Measurements from ENCODE around the gene F10.

- TF ChIP-seq SNAI2 (CRISPR knock-in tag; IDR thresholded peaks at IDR 0.05) (0 out of 2 replicates have a peak, but pooled peaks have one; percentile 3), TCF4 (CRISPR knock-in tag; IDR thresholded peaks at IDR 0.05; ENCODE audit: borderline replicate concordance) (no peak), ARNTL (CRISPR knock-in tag; IDR thresholded peaks at IDR 0.05; ENCODE audit: borderline replicate concordance, low read depth) (no peak), ZNF565 (CRISPR knock-in tag; conservative IDR thresholded peaks at IDR 0.05; ENCODE audit: low read depth) (no peak), GLIS3 (CRISPR knock-in tag; IDR thresholded peaks at IDR 0.05) (no peak), ZFP3 (CRISPR knock-in tag; IDR thresholded peaks at IDR 0.05) (no peak), TSHZ2 (CRISPR knock-in tag; IDR thresholded peaks at IDR 0.05) (no peak), RARB (CRISPR knock-in tag; IDR thresholded peaks at IDR 0.05) (no peak)
- TF ChIP-seq, protein P1, sequence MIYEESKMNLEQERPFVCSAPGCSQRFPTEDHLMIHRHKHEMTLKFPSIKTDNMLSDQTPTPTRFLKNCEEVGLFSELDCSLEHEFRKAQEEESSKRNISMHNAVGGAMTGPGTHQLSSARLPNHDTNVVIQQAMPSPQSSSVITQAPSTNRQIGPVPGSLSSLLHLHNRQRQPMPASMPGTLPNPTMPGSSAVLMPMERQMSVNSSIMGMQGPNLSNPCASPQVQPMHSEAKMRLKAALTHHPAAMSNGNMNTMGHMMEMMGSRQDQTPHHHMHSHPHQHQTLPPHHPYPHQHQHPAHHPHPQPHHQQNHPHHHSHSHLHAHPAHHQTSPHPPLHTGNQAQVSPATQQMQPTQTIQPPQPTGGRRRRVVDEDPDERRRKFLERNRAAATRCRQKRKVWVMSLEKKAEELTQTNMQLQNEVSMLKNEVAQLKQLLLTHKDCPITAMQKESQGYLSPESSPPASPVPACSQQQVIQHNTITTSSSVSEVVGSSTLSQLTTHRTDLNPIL (CRISPR knock-in tag; IDR thresholded peaks at IDR 0.05; ENCODE audit: low read depth) = no peak
- TF ChIP-seq, protein P2, sequence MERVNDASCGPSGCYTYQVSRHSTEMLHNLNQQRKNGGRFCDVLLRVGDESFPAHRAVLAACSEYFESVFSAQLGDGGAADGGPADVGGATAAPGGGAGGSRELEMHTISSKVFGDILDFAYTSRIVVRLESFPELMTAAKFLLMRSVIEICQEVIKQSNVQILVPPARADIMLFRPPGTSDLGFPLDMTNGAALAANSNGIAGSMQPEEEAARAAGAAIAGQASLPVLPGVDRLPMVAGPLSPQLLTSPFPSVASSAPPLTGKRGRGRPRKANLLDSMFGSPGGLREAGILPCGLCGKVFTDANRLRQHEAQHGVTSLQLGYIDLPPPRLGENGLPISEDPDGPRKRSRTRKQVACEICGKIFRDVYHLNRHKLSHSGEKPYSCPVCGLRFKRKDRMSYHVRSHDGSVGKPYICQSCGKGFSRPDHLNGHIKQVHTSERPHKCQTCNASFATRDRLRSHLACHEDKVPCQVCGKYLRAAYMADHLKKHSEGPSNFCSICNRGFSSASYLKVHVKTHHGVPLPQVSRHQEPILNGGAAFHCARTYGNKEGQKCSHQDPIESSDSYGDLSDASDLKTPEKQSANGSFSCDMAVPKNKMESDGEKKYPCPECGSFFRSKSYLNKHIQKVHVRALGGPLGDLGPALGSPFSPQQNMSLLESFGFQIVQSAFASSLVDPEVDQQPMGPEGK (CRISPR knock-in tag; IDR thresholded peaks at IDR 0.05; ENCODE audit: borderline replicate concordance) = no peak
Measured at GRCh38 chr13:113178896-113179167, 56.2 kb downstream of the F10 start.

Measured in SK-N-SH treated with all-trans-retinoic acid at 6 μM for 48 hours (cell line).